ENCODE data around the gene NPAS3. TPM values are rescaled to one million over a fixed set of nuclear protein-coding genes. Genes with fewer than 3 reads are reported as not detected.

NPAS3 gene
- total RNA-seq, 4 donors from 2014 or later = 1.9 to 10.6 (median 2.2) TPM

GRCh38 chr14:33103966-33104365 lies 165.3 kb downstream of the NPAS3 start:
- Histone ChIP-seq H3K9me3 (no peaks in the 10 kb centered on the region), H3K36me3 (no peaks in the 10 kb centered on the region), H3K4me1 (peaks cover 0 to 6% (median 0%) of the 10 kb centered on the region in 3 donors), H3K27me3 (no peaks in the 10 kb centered on the region), H3K27ac (no peak overlapping the region), H3K4me3 (no peak overlapping the region)
- no peak for TF ChIP-seq CTCF (IDR thresholded peaks at IDR 0.05)
- TF ChIP-seq POLR2AphosphoS5 (IDR thresholded peaks at IDR 0.05) = no peak
- TF ChIP-seq POLR2A (IDR thresholded peaks at IDR 0.05) = no peak
- no peak for TF ChIP-seq EP300 (IDR thresholded peaks at IDR 0.05)
- 79 to 89% methylated on average over 2 of the region's 2 CpGs for WGBS, 2 donors (ENCODE audit: low coverage in 1 of 2)
- ATAC-seq = no peak

- Histone ChIP-seq H3K4me1 (no peaks in the 10 kb centered on the region), H3K4me3 (no peak overlapping the region), H3K36me3 (no peaks in the 10 kb centered on the region), H3K27ac (no peak overlapping the region), H3K27me3 (no peaks in the 10 kb centered on the region), H3K9me3 (no peaks in the 10 kb centered on the region)
- ATAC-seq = no peak
- TF ChIP-seq POLR2A (IDR thresholded peaks at IDR 0.05) (no peak), POLR2AphosphoS5 (IDR thresholded peaks at IDR 0.05) (no peak), EP300 (IDR thresholded peaks at IDR 0.05) (no peak), CTCF (IDR thresholded peaks at IDR 0.05) (no peak)
- WGBS, 2 donors (ENCODE audit: low coverage in 1 of 2) = 74 to 81% methylated on average over 6 to 7 of the region's 8 CpGs
These were observed 172.2 kb downstream of the NPAS3 start for GRCh38 chr14:33110737-33111443.

- Histone ChIP-seq H3K4me3 (no peak overlapping the region), H3K9me3 (no peaks in the 10 kb centered on the region), H3K4me1 (peaks cover 0 to 6% (median 0%) of the 10 kb centered on the region in 3 donors), H3K27me3 (no peaks in the 10 kb centered on the region), H3K27ac (no peak overlapping the region), H3K36me3 (no peaks in the 10 kb centered on the region)
- no peak for ATAC-seq
- 80 to 82% methylated on average over 3 of the region's 3 CpGs for WGBS, 2 donors (ENCODE audit: low coverage in 1 of 2)
- TF ChIP-seq POLR2A (IDR thresholded peaks at IDR 0.05) (no peak), EP300 (IDR thresholded peaks at IDR 0.05) (no peak)
These were observed 175.7 kb downstream of the NPAS3 start for GRCh38 chr14:33114331-33114730.

GRCh38 chr14:33118668-33119067 lies 180.0 kb downstream of the NPAS3 start:
- no peaks in the 10 kb centered on the region for H3K27me3 ChIP-seq
- ATAC-seq = no peak
- no peak overlapping the region for H3K4me3 ChIP-seq
- H3K27ac ChIP-seq = no peak overlapping the region
- H3K36me3 ChIP-seq = no peaks in the 10 kb centered on the region
- H3K9me3 ChIP-seq = no peaks in the 10 kb centered on the region
- 0 to 5% methylated on average over 1 of the region's 1 CpG for WGBS, 2 donors (ENCODE audit: low coverage in 1 of 2)
- peaks cover 0 to 6% (median 0%) of the 10 kb centered on the region in 3 donors for H3K4me1 ChIP-seq
- TF ChIP-seq CTCF (IDR thresholded peaks at IDR 0.05) (no peak), EP300 (IDR thresholded peaks at IDR 0.05) (no peak)

- no peaks in the 10 kb centered on the region for H3K27me3 ChIP-seq
- no peak overlapping the region for H3K27ac ChIP-seq
- no peak overlapping the region for H3K4me3 ChIP-seq
- no peaks in the 10 kb centered on the region for H3K36me3 ChIP-seq
- 74 to 90% methylated on average over 2 to 3 of the region's 3 CpGs for WGBS, 2 donors (ENCODE audit: low coverage in 1 of 2)
- peaks cover 0 to 6% (median 0%) of the 10 kb centered on the region in 3 donors for H3K4me1 ChIP-seq
- no peak for ATAC-seq
- TF ChIP-seq POLR2A (IDR thresholded peaks at IDR 0.05) (no peak), POLR2AphosphoS5 (IDR thresholded peaks at IDR 0.05) (no peak), CTCF (IDR thresholded peaks at IDR 0.05) (no peak), EP300 (IDR thresholded peaks at IDR 0.05) (no peak)
- no peaks in the 10 kb centered on the region for H3K9me3 ChIP-seq
These were observed 181.7 kb downstream of the NPAS3 start for GRCh38 chr14:33120341-33120740.
